Mucosa of gallbladder (tissue), 1 donor: ENCODE results near the gene LY9. TPM values are rescaled to one million over a fixed set of nuclear protein-coding genes. Genes with fewer than 3 reads are reported as not detected.
A peak's percentile ranks its signal among the peaks of the same experiment; 100 is the strongest.

ENCODE experiments used
- DNase-seq: peaks from one replicate; pipeline ENCODE4 v3.0.0-alpha.2; 2020; ENCODE audit warnings: low spot score
- total RNA-seq: library from RNA; stranded (reverse); gene quantifications from one replicate; pipeline ENCODE4 v1.2.1, GENCODE V29; 2021
- donor health status: DM: no; HTN: no; CAD: no.

Gene LY9
- total RNA-seq, 1 donor from 2014 or later, result 3.9 TPM

DNA sequence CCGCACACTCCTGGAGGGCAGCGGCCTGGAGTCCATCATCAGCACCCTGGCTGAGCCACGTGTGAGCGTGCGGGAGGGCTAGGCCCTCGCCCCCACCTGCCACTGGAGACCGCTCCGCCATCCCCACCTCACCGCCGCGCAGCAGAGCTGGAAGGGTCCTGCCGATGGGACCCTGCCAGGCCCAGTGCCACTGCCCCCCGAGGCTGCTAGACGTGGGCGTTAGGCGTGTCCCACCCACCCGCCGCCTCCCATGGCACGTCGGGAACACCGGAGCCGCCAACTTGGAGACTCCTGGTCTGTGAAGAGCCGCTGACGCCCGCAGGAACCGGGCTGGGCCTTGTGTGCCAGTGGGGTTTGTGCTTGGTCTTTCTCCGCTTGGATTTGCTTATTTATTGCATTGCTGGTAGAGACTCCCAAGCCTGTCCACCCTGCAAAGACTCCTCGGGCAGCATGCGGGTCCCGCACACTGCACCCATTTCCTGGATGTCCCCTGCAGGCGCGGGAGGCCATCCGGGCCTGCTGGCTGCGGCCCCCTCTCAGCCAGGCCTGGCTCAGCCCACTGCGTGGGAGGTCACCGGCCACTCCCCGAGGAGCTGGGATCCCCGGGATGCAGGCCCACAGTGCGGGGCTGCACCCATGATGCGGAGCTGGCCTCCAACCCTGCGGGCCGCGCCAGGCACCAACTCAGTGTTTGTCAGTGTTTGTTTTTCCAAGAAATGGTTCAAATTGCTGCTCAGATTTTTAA lies 6.0 kb downstream of the LY9 start:
- DNase-seq, result no peak

DNA sequence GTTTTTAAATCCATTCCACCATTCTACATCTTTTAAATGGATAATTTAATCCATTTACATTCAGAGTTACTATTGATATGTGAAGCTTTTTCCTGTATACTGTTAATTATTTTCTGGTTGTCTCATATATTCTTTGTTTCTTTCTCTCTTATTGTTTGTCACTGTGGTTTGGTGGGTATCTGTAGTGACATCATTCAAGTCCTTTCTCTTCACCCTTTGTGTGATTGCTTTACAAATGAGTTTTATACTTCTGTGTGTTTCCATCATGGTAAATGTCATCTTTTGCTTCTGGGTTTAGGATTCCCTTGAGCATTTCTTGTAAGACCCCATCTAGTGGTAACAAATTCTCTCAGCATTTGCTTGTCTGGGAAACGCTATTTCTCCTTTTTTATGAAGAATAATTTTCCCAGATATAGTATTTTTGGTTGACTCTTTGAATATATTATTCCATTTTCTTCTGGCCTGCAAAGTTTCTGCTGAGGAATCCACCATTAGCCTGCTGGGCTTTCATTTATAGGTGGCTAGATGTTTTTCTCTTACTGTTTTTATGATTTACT lies 10.2 kb downstream of the LY9 start:
- DNase-seq, result no peak

DNA sequence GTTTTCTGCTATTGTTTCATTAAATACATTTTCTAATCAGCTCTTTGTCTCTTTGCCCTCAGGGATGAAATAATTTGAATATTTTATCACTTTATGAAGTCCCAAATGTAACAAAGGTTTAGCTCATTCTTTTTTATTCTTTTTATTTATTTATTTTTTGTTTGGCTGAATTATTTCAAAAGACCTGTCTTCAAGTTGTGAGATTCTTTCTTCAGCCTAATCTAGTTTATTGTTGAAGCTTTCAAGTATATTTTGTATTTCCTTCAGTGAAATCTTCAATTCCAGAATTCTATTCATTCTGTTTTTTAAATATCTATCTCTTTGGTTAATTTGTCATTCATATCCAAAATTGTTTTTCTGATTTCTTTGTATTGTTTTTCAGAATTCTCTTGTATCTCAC lies 10.8 kb downstream of the LY9 start:
- DNase-seq, result no peak

DNA sequence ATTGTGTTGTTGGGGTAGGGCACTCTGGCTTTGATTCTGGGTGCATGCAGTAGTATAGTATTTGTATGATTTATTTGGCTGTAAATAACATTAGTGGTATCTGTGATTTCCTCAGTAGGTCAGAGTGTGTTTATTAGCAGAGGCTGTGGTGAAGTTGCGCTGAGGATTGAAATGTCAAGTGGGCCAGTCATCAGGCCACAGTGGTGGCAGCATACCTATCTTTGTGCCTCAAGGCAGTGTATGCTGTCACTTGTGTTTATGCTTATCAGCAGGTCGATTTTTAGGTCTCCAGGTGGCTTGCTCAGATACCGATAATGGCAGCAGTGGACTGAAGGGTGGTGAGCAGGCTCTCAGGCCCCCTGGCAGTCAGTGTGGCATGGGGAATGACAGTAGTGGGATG lies 11.3 kb downstream of the LY9 start:
- no peak for DNase-seq

DNA sequence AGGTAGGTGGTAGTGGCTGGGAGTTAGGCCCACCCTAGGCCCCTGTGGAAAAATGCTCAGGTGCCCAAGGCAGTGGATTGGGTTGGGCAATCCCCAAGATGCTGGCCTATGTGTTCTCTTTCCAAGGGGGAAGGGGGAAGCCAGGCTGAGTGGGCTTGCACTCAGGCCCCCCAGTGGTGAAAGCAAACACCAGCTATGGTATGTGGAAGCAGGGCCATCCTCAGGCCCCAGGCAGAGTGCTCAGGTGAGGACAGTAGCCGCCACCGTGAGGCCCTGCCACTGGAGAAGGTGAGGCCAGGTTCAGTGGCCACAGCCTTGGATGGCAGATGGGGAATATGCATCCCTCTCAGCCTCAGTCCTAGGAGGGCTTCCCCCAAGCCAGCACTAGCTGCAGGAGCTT lies 11.8 kb downstream of the LY9 start:
- DNase-seq, result no peak

DNA sequence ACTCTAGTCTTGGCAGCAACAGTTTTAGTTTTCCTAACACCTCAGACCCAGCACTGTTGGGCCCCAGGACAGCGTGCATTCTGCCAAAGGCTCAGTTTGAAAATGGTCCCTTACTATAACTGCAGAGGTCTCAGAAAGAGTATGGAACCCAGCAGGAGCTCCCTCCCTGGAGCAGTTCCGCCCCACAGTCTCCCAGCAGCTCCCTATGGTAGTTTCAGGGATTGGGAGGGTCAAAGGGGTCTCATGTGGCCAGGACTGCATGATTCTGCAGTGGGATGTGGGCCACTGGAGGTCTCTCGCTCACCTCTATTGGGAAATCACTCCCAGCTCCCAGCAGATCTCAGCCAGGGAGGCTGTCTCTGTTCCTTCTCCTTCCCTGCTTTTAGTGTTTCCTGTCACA lies 12.3 kb downstream of the LY9 start:
- no peak for DNase-seq

DNA sequence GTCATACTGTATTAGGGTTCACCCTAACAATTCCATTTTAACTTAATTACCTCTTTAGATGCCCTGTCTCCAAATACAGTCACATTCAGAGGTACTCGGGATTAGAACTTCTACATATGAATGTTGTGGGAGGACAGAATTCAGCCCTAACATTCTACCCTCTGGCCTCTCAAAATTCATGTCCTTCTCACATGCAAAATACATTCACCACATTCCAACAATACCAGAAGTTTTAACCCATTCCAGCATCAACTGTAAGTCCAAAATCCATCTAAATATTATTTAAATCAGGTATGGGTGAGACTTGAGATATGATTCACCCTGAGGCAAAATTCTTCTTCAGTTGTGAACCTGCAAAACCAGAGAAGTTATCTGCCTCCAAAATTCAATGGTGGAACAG lies 14.5 kb downstream of the LY9 start:
- DNase-seq, result no peak

DNA sequence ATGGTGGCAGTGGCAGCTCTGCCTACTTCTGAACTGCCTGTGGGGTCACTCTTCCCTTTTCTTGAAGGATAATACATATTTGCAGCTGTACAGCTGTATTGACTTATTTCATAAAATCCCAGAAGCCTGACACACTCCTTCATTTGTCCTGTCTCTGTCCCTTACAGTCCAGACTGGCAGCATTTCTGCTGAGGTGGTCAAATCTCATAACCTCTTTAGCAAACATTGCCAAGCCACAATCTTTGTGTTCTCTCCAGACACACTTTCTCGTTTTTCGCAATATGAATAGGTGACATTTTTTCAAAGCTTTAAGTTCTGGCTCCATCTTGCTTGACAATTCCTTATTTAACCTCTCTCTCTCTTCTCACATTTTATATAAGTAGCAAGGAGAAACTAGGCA lies 15.2 kb downstream of the LY9 start:
- DNase-seq, result no peak

DNA sequence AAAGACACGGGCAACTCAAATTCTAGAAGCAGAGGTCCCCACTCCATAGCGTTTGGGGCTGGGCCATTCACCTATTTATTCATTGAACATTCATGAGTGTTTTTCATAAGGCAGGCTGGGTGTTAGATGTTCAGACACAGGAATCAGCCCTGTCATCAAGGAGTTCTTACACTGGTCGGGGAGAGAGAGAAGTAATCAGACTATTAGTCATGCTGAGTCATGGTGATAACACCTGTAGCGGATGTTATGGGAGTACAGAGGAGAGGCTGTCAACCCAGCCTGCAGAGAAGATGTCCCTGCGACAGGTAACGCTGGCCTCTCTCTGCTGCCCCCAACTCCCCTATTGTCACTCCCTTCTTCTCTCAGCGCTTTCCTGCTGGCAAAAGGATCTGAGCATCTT lies 17.2 kb downstream of the LY9 start:
- no peak for DNase-seq

DNA sequence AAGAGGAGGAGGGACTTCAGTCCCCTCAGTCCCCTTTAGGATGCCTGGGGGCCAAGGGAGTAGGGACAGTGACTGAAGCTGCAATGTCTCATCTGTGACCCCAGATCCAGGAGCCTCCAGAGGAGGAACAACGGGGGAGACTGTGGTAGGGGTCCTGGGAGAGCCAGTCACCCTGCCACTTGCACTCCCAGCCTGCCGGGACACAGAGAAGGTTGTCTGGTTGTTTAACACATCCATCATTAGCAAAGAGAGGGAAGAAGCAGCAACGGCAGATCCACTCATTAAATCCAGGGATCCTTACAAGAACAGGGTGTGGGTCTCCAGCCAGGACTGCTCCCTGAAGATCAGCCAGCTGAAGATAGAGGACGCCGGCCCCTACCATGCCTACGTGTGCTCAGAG lies 18.3 kb downstream of the LY9 start:
- no peak for DNase-seq

DNA sequence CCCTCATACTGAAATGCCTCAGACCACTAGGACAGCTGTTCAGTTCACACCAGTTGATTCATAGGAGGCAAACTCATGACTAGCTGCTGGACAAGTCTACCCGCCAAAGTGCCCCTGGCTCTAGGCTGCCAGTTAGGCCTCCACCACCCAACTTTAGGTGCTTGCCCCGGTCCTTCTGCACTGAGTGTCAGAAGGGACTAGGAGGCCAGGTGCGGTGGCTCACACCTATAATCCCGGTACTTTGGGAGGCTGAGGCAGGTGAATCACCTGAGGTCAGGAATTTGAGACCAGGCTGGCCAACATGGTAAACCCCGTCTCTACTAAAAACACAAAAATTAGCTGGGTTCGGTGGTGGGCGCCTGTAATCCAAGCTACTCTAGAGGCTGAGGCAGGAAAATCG lies 18.9 kb downstream of the LY9 start:
- DNase-seq, result no peak

DNA sequence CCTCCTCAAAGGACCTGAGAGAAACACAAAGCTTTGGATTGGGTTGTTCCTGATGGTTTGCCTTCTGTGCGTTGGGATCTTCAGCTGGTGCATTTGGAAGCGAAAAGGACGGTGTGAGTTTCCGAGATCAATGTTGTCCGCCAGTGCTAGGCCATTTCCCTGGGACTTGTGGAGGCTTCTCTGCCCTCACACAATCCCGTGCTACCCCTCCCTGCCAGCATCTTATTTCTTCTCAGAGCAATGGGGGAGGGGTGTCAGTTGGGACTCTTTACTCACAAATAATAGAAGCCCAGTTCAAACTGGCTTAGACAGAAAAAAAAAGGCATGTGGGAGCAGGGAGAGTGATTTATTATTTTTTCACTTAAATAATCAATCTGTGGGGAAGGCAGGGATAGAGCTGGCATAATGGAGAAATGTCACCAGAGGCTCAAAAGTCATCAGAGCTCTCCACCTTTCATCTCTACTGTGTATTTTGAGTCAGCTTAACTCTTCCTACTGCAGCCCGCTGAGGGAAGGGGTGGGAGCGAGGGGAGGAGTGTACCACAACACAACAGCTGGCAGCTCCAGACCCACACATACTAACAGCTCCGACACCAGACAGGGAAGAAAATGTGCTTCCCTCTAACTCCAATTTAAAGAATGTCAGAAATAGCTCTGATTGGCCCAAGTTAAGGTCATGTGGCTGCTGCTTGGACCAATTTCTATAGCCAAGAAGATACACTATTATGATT lies 22.4 kb downstream of the LY9 start:
- no peak for DNase-seq

DNA sequence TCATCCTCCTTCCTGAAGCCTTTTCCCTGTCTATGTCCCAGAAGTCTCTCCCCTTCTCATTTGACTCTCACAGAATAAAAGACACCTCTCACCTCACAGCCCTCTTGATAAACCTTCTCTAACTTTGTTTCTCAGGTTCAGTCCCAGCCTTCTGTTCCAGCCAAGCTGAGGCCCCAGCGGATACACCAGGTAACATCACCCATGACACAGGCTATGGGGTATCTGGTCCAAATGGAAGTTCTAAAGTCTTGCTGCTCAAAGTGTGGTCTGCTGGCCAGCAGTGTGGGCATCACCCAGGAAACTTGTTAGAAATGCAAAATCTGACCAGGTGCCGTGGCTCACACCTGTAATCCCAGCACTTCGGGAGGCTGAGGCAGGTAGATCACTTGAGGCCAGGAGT lies 23.2 kb downstream of the LY9 start:
- no peak for DNase-seq

DNA sequence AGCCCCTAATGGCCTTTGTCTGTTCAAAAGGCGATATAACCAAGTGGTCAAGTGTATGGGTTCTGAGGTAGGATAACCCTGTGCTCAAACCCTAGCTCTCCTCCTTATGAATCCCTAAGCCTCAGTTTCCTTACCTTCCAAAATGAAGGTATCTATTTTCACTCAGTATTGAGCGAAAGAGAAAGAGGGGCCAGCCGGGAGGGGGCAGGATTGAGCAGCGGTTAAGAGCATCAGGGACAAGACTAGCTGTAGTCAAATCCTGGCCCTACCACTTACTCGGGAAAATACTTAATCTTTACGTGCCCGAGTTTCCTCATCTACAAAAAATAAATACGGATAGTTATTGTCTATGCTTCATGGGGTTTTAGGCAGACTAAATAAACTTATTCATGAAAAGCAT lies 25.7 kb downstream of the LY9 start:
- no peak for DNase-seq

DNA sequence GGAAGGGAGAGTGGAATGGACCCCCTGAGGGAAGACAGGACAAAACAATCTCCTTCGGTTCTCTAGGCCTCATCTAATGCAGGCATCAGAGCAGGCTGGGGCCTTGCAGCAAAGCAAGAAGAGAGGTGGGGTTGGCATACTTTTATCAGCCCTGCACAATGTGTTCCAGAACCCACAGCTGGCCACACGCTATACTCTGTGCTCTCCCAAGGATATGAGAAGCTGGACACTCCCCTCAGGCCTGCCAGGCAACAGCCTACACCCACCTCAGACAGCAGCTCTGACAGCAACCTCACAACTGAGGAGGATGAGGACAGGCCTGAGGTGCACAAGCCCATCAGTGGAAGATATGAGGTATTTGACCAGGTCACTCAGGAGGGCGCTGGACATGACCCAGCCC lies 27.3 kb downstream of the LY9 start:
- no peak for DNase-seq

DNA sequence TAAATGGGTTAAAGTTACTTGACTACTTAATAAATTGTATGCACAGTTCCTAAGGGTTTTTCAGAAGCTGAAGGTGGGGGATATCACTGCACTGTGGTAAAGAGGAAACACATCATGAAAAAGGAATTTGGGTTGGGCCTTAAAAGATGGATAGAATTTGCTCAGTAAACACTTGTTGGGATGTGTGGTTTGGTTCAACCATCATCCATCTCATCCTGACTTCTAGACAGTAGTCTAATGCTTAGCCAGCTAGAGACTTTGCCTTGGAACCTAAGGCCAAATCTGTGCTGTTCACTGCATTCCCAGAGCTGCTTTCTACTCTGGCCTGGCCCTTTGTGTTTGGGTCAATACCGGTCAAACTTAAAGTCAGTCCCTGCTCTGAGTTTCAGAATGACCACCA lies 30.6 kb downstream of the LY9 start:
- DNase-seq, result no peak

DNA sequence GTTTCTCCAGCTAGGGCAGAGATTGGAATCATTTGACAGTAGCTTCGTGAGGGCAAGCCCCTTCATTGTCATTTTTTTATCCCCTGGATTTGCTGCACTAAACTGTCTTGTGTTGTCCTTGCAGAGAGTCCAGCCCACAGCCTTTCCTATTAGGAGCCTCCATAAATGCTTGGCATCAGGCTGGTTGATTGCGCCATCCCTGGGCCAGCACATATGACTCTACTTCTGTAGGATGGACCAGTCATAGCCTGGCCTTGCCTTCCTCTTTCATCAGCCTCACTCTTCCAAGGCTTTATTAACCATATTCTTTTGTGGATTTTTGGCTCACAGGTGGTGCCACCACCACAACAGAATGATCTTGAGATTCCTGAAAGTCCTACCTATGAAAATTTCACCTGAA lies 31.4 kb downstream of the LY9 start:
- no peak for DNase-seq

DNA sequence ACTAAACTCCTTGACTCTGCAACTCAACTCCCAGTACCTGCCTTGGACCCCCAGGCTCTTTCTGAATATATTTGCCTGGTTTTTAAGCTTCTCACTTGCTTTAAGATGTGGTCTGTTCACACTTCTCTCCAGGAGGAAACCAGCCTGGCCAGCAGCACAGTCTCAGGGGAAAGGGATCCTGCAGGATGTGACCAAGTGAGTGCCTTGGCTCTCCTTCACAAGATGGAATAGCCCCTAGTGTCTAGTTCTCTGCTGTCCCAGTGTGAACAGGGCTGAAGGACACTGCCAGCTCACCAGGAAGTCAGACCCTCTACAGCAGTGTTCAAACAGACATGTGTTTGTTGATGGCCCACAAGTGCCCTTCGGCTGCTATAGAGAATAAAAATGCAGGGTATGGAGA lies 33.8 kb downstream of the LY9 start:
- no peak for DNase-seq

DNA sequence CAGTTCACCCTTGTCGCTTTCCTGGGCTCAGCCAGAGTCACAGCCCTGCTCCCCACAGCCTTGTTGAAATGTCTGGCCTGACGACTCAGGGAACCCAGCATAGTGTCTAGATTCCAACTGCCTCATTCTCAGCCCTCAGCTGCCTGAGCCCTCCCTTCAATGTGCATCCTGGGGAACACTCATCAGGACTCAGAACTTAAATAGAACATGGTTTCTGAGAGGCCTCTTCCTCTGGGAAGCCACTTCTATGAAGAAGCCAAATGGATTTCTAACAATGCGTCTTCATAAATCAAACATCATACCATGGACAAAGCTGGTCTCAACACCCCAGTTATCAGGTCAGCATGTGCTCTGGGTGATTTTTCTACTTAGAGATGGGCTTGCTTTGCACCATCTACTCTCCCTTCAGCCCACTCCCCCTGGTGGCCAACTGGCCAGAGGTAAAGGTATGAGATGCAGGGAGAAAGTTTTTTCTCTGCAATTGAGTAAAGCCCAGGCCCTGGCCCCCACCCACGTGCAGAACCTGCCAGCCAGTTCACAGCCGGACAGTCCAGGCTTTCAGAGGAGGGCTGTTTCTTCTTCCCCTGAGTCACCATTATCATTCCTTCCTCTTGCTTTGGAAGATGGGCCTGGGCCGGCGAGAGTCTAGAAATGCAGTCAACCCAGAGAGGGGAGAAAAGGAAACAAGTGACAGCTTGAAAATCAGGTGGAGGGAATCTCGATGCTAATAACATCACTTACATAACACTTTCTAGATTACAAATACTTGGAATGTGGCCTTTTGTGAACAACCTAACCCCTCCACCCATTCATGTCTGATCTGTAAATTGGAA lies 34.6 kb downstream of the LY9 start:
- peak; percentile 51 for DNase-seq

DNA sequence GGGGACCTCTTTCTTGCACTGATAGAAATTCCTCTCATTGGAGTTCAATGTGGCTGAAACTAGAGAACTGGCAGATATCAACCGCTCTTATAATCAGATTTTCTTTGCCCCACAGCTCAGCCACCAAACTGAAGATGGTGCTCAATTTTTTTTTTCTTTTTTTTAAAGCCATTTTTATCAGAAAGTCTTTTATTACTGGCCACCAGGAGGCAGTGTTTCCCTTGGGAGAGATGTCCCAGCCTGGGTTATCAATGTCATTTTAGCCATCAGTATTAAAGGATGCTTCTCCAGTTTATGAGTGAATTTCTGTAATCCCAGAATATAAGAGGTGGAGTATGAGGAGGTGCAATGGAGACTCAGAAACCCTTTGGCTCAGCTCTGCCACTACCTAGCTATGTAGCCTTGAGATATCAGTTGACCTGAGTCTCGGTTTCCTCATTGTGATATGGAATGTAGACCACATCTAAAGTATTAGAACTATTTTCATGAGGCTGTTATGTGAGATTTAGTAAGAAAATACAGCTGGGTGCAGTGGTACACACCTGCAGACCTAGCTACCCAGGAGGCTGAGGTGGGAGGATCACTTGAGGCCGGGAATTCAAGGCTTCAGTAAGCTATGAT lies 39.1 kb downstream of the LY9 start:
- no peak for DNase-seq

DNA sequence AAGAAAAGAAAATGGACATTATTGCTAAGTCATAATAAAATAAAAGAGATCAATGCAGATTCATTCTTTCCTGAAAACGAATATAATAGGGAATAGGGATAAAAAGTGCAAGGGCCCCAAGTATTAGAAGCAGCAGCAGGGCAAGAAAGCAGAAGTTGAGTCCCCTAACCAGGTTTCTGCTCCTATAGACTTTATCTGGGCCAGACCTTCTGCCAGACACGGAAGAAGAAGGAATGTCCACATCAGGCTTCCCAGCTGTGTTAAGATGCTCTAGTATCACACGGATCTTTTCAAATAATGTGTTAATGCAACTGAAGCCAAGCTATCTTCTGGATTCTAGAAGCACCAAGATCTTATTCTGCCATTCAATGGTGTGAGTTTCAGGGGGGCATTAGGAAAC lies 39.8 kb downstream of the LY9 start:
- no peak for DNase-seq

DNA sequence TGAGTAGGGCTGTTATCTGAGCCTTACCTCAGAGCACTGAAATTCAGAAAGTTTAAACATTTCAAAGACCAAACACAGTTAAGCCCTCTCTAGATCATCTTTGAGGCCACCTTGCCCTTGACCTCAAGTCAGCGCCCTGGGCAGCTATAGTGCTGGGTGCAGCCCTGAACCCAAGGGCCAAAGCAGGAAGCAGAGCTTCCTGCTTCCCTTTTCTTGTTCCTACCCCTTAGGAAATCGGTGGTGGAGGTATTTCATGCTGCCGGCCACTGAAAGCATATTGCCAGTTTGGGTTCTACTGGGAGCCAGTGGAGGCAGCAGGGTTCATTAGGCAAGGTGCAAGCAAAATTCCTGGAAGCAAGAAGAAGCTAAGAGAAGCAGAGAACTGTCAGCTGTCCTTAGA lies 40.6 kb downstream of the LY9 start:
- no peak for DNase-seq
